HEK293 (cell line): ENCODE measurements around the gene RGL2.

Experiments used
- CTCF ChIP-seq: fragments of 450-650 bp; formaldehyde crosslinking; IDR thresholded peaks from 2 replicates; pipeline ENCODE4 v1.5.1; 2016; ENCODE audit warnings: missing biosample characterization, missing genetic modification characterization
- GLI4 ChIP-seq: fragments of 450-650 bp; formaldehyde crosslinking; IDR thresholded peaks from 2 replicates; pipeline ENCODE4 v1.5.1; 2016; ENCODE audit warnings: missing biosample characterization, missing genetic modification characterization
- GLIS1 ChIP-seq: fragments of 450-650 bp; formaldehyde crosslinking; IDR thresholded peaks from 2 replicates; pipeline ENCODE4 v1.5.1; 2016; ENCODE audit warnings: missing biosample characterization, missing genetic modification characterization
- KLF17 ChIP-seq: fragments of 450-650 bp; formaldehyde crosslinking; IDR thresholded peaks from 2 replicates; pipeline ENCODE4 v1.5.1; 2016; ENCODE audit warnings: missing biosample characterization, missing genetic modification characterization
- PBX3 ChIP-seq: sonication (generic); formaldehyde crosslinking; IDR thresholded peaks from 2 replicates; pipeline ENCODE4 v1.8.1; 2022; ENCODE audit warnings: mild to moderate bottlenecking, moderate library complexity, missing genetic modification reagents
- PRDM4 ChIP-seq: fragments of 450-650 bp; formaldehyde crosslinking; IDR thresholded peaks from 2 replicates; pipeline ENCODE4 v1.5.1; 2017; ENCODE audit warnings: missing biosample characterization, missing genetic modification characterization
- REPIN1 ChIP-seq: fragments of 450-650 bp; formaldehyde crosslinking; IDR thresholded peaks from 2 replicates; pipeline ENCODE4 v1.5.1; 2017; ENCODE audit warnings: missing biosample characterization, missing genetic modification characterization, low read depth
- SCRT1 ChIP-seq: fragments of 450-650 bp; formaldehyde crosslinking; IDR thresholded peaks from 2 replicates; pipeline ENCODE4 v1.5.1; 2016; ENCODE audit warnings: missing biosample characterization, missing genetic modification characterization, borderline replicate concordance
- SCRT2 ChIP-seq: fragments of 450-650 bp; formaldehyde crosslinking; IDR thresholded peaks from 2 replicates; pipeline ENCODE4 v1.5.1; 2016; ENCODE audit warnings: missing biosample characterization, missing genetic modification characterization
- ZBTB17 ChIP-seq: fragments of 450-650 bp; formaldehyde crosslinking; IDR thresholded peaks from 2 replicates; pipeline ENCODE4 v1.5.1; 2016; ENCODE audit warnings: missing biosample characterization, missing genetic modification characterization
- ZBTB21 ChIP-seq: fragments of 450-650 bp; formaldehyde crosslinking; IDR thresholded peaks from 2 replicates; pipeline ENCODE4 v1.5.1; 2017; ENCODE audit warnings: missing biosample characterization, missing genetic modification characterization
- ZNF114 ChIP-seq: fragments of 450-650 bp; formaldehyde crosslinking; IDR thresholded peaks from 2 replicates; pipeline ENCODE4 v1.5.0; 2017; ENCODE audit warnings: missing biosample characterization, missing genetic modification characterization
- ZNF140 ChIP-seq: fragments of 450-650 bp; formaldehyde crosslinking; IDR thresholded peaks from 2 replicates; pipeline ENCODE4 v1.5.1; 2016; ENCODE audit warnings: missing biosample characterization, missing genetic modification characterization
- ZNF184 ChIP-seq: fragments of 450-650 bp; IDR thresholded peaks from 2 replicates; pipeline ENCODE4 v1.5.1; 2018; ENCODE audit warnings: missing biosample characterization, mild to moderate bottlenecking, missing genetic modification characterization
- ZNF211 ChIP-seq: fragments of 450-650 bp; formaldehyde crosslinking; IDR thresholded peaks from 2 replicates; pipeline ENCODE4 v1.5.1; 2016; ENCODE audit warnings: low read depth, missing biosample characterization, missing genetic modification characterization
- ZNF302 ChIP-seq: fragments of 450-650 bp; formaldehyde crosslinking; IDR thresholded peaks from 2 replicates; pipeline ENCODE4 v1.5.1; 2016; ENCODE audit warnings: missing biosample characterization, missing genetic modification characterization, low read depth
- ZNF311 ChIP-seq: fragments of 450-650 bp; formaldehyde crosslinking; IDR thresholded peaks from 2 replicates; pipeline ENCODE4 v1.5.1; 2017; ENCODE audit warnings: missing biosample characterization, missing genetic modification characterization, borderline replicate concordance
- ZNF341 ChIP-seq: fragments of 450-650 bp; formaldehyde crosslinking; IDR thresholded peaks from 2 replicates; pipeline ENCODE4; 2016; ENCODE audit warnings: low read depth, missing biosample characterization, missing genetic modification characterization
- ZNF37A ChIP-seq: fragments of 450-650 bp; IDR thresholded peaks from 2 replicates; pipeline ENCODE4 v1.5.1; 2018; ENCODE audit warnings: missing biosample characterization, missing genetic modification characterization
- ZNF473 ChIP-seq: fragments of 450-650 bp; formaldehyde crosslinking; IDR thresholded peaks from 2 replicates; pipeline ENCODE4 v1.5.1; 2017; ENCODE audit warnings: missing biosample characterization, missing genetic modification characterization
- ZNF549 ChIP-seq: fragments of 450-650 bp; IDR thresholded peaks from 2 replicates; pipeline ENCODE4 v1.5.1; 2018; ENCODE audit warnings: missing biosample characterization, missing genetic modification characterization, mild to moderate bottlenecking, inconsistent platforms, moderate library complexity
- ZNF610 ChIP-seq: fragments of 450-650 bp; formaldehyde crosslinking; IDR thresholded peaks from 2 replicates; pipeline ENCODE4 v1.5.1; 2016; ENCODE audit warnings: missing biosample characterization, missing genetic modification characterization, borderline replicate concordance
- ZNF707 ChIP-seq: fragments of 450-650 bp; formaldehyde crosslinking; IDR thresholded peaks from 2 replicates; pipeline ENCODE4 v1.5.1; 2016; ENCODE audit warnings: missing biosample characterization, missing genetic modification characterization
- ZNF768 ChIP-seq: fragments of 450-650 bp; formaldehyde crosslinking; IDR thresholded peaks from 2 replicates; pipeline ENCODE4 v1.5.1; 2018; ENCODE audit warnings: missing biosample characterization, mild to moderate bottlenecking, missing genetic modification characterization
- ZSCAN4 ChIP-seq: fragments of 450-650 bp; formaldehyde crosslinking; IDR thresholded peaks from 2 replicates; pipeline ENCODE4 v1.5.1; 2017; ENCODE audit warnings: missing biosample characterization, missing genetic modification characterization
- TF ChIP-seq, protein P1 (sequence below): fragments of 450-650 bp; formaldehyde crosslinking; IDR thresholded peaks from 2 replicates; pipeline ENCODE4 v1.5.1; 2016; ENCODE audit warnings: missing biosample characterization, missing genetic modification characterization, borderline replicate concordance

The RGL2 gene

DNA sequence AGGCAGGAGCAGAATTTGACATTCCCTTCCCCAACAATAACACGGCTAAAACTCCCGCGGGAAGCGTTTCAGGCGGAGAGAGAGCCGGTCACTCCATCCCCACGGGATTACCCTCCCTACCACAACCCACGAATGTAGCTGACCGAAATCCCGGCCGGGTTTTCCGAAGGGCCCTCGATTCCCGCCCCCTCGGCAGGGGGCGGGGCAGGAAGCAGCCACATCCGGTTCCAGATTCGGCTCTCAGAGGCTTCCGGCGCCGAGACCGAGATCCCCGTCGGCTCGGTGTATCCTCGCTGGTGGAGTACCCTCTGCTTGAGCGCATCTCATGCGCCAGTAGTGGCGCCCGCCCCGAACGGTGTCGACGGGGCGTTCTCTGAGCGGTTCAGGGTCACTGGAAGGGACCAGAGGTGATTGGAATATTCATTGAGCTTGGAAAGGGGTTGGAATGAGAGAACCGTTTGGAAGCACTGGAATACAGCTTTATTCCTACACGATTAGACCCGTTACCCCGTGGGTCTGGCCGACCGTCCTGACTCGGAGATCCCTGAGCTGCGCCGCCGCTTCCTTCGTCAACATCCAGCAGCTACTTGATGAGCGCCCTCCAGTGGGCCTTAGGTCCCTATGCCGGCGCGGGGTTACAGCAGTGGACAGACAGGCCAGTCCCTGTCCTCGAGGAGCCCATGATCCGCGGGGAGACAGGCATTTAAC is 649 bp upstream of the RGL2 start (continued):
- TF ChIP-seq, protein P1, sequence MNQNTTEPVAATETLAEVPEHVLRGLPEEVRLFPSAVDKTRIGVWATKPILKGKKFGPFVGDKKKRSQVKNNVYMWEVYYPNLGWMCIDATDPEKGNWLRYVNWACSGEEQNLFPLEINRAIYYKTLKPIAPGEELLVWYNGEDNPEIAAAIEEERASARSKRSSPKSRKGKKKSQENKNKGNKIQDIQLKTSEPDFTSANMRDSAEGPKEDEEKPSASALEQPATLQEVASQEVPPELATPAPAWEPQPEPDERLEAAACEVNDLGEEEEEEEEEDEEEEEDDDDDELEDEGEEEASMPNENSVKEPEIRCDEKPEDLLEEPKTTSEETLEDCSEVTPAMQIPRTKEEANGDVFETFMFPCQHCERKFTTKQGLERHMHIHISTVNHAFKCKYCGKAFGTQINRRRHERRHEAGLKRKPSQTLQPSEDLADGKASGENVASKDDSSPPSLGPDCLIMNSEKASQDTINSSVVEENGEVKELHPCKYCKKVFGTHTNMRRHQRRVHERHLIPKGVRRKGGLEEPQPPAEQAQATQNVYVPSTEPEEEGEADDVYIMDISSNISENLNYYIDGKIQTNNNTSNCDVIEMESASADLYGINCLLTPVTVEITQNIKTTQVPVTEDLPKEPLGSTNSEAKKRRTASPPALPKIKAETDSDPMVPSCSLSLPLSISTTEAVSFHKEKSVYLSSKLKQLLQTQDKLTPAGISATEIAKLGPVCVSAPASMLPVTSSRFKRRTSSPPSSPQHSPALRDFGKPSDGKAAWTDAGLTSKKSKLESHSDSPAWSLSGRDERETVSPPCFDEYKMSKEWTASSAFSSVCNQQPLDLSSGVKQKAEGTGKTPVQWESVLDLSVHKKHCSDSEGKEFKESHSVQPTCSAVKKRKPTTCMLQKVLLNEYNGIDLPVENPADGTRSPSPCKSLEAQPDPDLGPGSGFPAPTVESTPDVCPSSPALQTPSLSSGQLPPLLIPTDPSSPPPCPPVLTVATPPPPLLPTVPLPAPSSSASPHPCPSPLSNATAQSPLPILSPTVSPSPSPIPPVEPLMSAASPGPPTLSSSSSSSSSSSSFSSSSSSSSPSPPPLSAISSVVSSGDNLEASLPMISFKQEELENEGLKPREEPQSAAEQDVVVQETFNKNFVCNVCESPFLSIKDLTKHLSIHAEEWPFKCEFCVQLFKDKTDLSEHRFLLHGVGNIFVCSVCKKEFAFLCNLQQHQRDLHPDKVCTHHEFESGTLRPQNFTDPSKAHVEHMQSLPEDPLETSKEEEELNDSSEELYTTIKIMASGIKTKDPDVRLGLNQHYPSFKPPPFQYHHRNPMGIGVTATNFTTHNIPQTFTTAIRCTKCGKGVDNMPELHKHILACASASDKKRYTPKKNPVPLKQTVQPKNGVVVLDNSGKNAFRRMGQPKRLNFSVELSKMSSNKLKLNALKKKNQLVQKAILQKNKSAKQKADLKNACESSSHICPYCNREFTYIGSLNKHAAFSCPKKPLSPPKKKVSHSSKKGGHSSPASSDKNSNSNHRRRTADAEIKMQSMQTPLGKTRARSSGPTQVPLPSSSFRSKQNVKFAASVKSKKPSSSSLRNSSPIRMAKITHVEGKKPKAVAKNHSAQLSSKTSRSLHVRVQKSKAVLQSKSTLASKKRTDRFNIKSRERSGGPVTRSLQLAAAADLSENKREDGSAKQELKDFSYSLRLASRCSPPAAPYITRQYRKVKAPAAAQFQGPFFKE (tag by site-specific recombination) = no peak
- TF ChIP-seq ZNF341 (no peak), REPIN1 (tag by site-specific recombination) (no peak), ZNF114 (tag by site-specific recombination) (no peak), ZNF768 (tag by site-specific recombination) (no peak), CTCF (tag by site-specific recombination) (peak; percentile 90), KLF17 (tag by site-specific recombination) (no peak), ZBTB17 (peak; percentile 99), ZNF707 (no peak), ZNF184 (tag by site-specific recombination) (0 out of 2 replicates have a peak, but pooled peaks have one; percentile 7), ZNF37A (tag by site-specific recombination) (no peak), ZNF610 (tag by site-specific recombination) (peak; percentile 28; the same call in 1 of the 2 replicates), ZNF549 (tag by site-specific recombination) (no peak), ZNF473 (tag by site-specific recombination) (no peak), ZNF140 (tag by site-specific recombination) (no peak), PBX3 (CRISPR knock-in tag) (no peak), SCRT2 (tag by site-specific recombination) (no peak; the same call in 1 of the 2 replicates), ZNF302 (no peak), ZNF311 (tag by site-specific recombination) (no peak), ZBTB21 (tag by site-specific recombination) (peak; percentile 9; the same call in 1 of the 2 replicates), PRDM4 (peak; percentile 34; the same call in 1 of the 2 replicates), GLIS1 (peak; percentile 31; the same call in 1 of the 2 replicates), SCRT1 (tag by site-specific recombination) (no peak), GLI4 (no peak), ZNF211 (tag by site-specific recombination) (no peak), ZSCAN4 (no peak)
